Esophagus squamous epithelium (tissue), 4 donors: ENCODE measurements around the gene FOXE3.

ENCODE experiments used
- POLR2A ChIP-seq, 4 donors: fragments of 450-650 bp; IDR thresholded peaks; one replicate each; pipeline ENCODE4 v1.6.1; 2017; ENCODE audit warnings: antibody characterized with exemption in 4 of 4, mild to moderate bottlenecking in 4 of 4, moderate library complexity in 3 of 4
- TF ChIP-seq, protein P1 (sequence below), 6 experiments: fragments of 450-650 bp in 4 of 6; fragments of 200-600 bp in 2 of 6; sonication (generic) in 2 of 6; IDR thresholded peaks; one replicate each; pipeline ENCODE4 v1.5.1; 2016 to 2019; ENCODE audit warnings: antibody characterized with exemption in 6 of 6, mild to moderate bottlenecking in 4 of 6, moderate library complexity in 4 of 6

DNA sequence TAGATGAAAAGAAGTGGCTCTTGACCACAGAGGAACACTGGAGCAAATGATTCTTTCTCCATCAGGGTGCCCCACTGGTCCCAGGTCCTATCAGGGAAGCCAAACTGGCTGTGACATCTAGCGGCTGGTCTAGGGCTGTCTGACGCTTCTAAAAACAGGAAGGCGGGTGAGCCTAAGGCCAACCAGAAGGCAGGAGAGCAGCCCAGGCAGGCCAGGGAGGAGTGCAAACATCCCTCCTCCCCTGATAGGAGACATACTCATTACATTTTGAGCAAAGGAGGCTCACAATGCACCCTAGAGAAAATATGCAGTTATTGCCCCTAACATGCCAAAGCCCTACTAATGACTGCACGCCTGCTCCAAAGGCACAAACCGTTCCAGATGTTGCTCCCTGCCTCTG lies 10.4 kb upstream of the FOXE3 start:
- TF ChIP-seq, protein P1, sequence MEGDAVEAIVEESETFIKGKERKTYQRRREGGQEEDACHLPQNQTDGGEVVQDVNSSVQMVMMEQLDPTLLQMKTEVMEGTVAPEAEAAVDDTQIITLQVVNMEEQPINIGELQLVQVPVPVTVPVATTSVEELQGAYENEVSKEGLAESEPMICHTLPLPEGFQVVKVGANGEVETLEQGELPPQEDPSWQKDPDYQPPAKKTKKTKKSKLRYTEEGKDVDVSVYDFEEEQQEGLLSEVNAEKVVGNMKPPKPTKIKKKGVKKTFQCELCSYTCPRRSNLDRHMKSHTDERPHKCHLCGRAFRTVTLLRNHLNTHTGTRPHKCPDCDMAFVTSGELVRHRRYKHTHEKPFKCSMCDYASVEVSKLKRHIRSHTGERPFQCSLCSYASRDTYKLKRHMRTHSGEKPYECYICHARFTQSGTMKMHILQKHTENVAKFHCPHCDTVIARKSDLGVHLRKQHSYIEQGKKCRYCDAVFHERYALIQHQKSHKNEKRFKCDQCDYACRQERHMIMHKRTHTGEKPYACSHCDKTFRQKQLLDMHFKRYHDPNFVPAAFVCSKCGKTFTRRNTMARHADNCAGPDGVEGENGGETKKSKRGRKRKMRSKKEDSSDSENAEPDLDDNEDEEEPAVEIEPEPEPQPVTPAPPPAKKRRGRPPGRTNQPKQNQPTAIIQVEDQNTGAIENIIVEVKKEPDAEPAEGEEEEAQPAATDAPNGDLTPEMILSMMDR (IDR thresholded peaks at IDR 0.05), result no peak
- TF ChIP-seq POLR2A (IDR thresholded peaks at IDR 0.05), result no peak
